HT1080 (cell line): ENCODE results near the gene SNX20. TPM values are rescaled to one million over a fixed set of nuclear protein-coding genes. Genes with fewer than 3 reads are reported as not detected.

Experiments
- DNase-seq: peaks from one replicate; pipeline ENCODE4 v3.0.0-alpha.2; 2015; ENCODE audit warnings: low read depth
- total RNA-seq: library from RNA; depleted of rRNA; stranded (reverse); fragments of >200 nt; shearing (Covaris generic); gene quantifications from 2 replicates; pipeline ENCODE4 v1.2.3, GENCODE V29; 2014

The SNX20 gene
- total RNA-seq, 1 experiment from 2014 or later = not detected

DNA sequence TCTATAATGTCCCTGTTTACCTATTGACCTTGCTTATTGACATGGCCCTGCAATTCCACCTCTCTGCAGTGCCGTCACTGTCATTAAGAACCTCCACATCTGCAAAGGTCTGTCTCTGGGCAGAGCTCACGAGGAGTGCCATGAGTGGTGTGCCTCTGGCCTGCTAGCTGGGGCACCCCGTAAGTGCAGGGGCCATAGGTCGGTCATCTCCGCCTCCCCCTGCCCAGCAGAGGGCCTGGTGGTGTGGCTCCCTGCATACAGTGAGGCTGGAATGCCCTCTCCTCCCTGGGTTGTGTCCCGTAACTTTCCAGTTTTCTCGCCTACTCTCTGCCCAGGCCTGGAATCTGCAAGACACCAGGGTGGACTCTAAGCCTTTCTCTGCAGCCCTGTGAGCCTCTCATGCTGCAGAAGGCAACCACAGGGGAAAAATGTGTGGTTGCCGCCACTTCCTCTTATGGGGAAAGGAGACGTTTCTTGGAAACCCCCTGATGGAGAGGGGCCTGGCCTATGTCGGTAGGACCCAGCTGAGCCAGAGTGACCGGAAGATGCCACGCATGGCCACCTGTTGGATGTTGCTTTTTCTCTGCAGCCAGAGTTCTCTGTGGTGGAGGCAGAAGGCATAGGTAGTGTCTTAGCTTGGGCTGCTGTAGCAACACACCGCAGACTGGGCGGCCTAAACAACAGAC lies 2.7 kb upstream of the SNX20 start:
- no peak for DNase-seq

DNA sequence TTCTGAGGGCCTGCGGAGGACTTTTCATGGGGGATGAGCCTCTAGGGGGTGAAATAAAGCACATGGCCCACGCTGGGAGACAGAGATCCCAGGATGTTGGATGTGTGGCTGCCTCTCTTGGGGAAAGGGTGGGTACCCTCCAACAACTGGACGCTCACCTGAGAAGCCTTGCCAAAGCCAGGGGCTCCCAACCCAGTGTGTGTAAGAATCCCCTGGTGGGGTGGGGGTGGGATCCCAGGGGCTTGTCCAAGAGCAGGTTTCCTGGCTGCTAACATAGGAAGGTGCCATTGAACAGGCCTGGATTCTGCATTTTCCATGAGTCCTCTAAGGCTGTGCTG lies 587 bp downstream of the SNX20 start:
- DNase-seq = no peak

DNA sequence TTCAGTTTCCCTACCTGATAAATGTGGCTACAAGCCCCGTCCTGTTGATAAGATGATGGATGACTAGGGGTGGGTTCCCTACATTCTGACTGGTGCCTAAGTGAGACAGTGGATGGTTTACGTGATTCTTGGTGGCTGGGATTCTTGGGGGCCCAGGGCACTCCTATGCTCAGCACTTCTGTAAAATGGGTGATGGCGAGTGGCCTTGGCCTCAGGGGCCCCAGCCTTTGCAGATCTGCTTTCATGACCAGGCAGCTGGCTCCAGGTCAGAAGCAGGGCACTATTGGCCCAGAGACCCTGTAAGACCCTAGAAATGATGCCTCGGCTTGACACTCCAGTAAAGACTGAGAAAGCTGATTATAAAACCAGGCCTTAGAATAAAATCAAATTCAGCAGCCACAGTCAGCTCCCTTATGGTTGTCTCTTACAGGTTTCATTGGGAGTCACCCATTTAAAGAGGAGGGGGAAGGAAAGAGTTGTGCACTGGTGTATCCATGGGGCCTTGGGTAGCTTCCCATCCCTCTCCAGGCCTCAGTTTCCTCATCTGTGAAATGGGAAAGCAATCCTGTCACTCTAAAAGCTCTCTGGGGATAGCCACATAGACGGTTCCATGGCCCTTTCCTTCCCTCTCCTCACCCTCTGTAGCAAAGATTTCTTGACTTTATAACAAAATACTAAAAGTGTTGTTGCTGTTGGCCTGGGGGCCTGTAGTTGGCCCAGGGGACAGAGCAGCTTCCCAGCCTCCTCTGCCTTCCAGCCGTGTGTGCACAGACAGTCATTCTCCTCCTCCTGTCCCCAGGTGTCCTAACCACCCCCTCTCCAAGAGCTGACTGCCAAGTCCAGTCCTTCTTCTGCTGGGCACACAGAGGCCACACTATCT lies 1.2 kb downstream of the SNX20 start:
- no peak for DNase-seq

DNA sequence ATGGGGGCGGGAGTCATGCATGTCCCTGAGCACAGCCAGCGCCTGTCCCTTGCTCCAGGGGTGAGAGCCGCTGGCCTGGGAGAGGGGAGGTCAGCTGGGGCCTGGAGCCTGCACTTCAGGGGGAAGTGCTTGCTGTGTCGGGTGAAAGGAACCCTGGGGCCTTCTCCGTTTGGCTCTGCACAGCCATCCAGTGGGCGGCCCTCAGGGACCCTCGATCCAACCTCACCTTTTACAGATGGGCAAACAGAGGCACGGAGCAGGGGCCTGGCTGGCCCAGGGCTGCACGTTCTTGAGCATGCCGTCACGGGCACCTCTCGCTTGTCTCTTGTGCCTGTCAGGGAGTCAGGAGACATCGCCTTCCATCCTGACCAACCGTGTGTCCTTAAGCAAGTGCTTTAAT lies 1.8 kb downstream of the SNX20 start:
- DNase-seq = no peak

DNA sequence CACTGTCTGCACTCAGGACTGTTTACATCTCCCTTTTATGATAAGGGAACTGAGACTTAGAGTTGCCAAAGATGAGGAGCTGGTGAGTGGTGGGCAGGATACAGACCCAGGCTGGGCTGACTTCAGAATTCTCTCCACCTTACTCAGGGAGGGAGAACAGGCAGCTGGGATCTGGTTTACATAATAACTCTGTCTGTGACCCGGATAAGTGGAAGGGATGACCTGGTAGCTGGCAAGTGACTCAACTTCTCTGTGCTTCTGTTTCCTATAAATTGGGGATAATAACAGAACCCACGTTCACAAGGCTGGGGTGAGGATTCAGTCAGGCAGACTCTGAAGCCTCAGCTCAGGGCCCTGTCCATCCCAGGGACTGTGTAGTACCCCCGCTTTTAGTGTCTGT lies 2.6 kb downstream of the SNX20 start:
- no peak for DNase-seq

DNA sequence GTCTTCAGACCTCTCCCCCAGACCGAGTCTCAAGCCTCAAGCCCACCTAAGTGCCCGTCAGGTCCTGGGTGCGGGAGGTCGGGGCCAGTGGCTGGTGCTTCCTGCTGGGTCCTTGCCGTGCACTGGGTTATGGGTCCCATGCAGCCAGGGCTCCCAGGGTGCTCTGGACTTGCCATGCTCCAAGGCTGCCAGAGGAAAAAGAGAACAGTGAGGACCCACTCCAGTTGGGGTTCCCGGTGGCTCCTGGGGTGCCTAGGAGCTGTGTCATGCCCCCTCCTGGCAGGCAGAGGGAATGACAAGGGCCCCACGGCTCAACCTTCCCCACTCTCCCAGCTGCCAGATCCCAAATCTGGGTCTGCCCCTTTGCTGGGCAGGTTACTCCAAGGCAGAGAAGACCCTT lies 3.8 kb downstream of the SNX20 start:
- DNase-seq = no peak

DNA sequence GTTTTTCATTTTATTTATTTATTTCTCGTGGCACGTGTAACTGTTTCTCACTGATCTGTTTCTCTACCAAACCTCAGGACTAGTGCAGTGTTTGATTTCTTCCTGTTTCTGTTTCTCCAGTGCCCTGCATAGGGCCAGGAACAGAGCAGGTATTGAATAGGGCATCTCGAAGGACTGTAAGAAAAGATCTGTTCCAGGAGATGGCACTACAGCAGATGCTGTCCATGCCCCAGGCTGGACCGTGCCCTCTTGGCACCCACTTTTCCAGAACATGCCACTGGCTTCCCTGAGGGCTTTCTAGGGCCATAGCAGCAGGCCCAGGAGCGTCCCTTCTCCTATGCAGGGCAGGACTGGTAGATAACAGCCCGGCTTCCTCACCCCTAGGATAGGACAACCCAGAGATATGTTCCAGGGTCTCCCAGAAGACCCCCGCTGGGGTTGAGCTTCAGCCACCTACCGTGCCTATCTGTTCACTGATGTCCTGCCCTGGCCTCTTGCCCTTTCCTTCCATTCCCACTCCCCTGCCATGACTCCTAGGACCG lies 4.4 kb downstream of the SNX20 start:
- DNase-seq = no peak

DNA sequence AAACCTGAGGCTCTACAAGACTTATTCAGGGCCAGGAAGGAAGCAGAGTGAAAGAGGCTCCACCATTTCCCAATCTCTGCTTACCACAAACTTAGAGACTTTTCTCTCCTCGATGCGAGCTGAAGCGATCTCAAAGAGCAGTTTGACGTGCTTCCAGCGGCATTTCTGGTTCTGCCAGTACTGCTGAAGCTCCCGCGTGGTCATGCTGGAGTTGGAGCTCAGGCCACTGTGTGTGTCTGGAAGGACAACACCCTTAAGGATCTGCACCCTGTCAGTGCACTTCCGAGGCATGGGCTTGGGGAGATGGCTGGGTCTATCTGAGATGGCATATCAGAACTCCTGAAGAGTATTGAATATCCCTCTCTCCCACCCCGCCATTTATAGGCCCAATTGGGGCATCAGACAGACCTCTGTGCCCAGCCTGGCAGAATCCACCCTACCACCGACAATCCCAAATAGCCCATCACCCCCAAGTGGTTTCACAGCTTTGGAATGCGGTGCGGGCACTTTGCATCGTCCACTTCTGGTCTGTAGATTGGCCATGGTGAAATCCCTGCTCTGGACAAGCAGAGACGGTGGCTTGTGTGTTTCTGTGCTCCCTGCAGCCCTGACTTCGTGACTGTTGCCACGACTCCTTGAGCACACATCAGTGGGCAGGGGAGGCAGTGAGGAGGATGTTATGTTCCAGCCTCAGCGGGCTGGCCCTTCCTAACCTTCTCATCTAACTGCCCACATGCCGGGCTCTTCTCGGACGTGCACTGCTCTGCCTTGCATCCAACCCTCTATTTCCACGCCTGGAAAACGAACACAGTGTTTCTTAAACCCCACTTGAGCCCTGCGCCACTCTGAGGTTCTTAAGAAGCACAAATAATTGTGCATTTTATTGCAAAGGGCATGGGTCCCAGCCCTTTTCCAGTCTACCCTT lies 5.2 kb downstream of the SNX20 start:
- no peak for DNase-seq

DNA sequence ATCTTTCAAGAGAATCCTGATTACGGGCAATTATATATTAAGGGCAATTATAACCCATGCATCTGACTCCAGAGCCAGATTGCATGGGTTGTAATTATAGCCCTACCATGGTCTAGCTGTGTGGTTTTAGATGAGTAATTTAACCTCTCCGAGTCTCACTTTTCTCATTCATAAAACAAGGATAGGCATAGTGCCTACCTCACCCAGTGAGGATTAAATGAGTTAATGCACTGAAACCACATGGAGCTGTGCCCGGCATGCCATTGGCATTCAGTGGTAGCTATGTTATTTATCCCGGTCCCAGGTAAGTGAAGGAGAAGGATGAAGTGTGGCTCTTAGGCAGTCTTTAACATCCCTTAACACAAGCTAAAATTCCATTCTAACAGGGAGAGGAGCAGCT lies 6.3 kb downstream of the SNX20 start:
- DNase-seq = no peak

DNA sequence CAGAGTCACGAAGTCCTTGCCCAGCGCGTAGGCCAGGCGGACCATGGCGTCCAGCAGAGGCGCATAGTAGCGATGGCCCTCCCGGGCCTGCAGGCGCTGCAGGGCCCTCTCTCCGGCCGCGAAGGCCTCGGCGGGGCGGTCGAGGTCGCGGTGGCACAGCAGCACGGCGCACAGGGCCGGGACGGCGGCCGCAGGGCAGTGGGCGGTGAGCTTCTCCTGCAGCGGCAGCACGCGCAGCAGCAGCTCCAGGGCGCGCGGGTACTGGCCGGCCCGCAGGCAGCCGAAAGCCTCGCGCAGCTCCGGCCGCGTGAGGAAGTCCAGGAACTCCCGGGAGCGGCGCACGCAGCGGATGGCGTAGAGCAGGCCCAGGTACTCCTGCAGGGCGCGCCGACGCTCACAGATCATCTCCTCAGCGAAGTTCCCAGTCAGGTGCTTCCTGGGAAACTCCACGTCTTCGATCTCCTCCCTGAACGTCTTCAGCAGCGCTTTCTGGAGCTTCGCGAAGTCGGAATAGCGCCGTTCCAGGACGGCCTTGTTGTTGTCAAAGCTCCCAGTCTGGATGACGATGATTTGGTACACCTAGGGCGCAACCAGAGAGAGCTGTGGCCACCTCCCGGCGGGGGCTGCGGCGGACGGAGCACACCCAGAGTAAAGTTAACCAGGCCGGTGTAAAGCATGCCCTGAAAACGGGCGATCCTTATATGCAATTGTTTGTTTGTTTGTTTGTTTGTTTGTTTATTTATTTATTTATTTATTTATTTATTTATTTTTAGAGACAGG lies 7.4 kb downstream of the SNX20 start:
- no peak for DNase-seq

DNA sequence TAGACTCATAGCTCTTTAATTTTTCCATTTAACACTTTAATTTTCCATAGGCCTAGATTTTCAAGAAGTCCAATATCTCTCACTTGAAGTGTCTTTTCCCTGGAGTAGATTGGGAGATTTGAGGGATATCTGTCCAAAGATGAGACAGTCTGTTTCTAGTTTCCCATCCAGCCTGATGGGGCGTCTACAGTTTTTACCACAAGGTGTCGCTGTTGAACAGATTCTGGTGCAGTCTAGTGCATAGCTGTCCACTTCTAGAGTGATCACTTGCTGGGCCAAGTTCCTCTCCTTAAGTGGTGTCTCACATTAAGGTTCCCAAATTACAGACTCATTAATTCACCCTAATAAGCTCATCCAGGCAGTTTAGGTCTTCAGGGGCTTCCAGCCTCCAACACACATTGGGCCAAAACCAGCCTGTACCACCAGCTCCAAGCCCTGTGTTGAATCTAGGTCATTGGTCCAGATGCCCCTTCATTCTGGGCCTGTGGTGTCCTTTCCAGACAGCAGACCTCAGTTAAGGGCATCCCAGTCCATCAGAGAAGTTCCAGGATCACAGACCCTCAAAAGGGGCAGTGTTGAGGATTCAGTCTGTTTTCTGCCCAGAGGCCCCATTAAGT lies 9.4 kb downstream of the SNX20 start:
- peak; percentile 35 for DNase-seq

DNA sequence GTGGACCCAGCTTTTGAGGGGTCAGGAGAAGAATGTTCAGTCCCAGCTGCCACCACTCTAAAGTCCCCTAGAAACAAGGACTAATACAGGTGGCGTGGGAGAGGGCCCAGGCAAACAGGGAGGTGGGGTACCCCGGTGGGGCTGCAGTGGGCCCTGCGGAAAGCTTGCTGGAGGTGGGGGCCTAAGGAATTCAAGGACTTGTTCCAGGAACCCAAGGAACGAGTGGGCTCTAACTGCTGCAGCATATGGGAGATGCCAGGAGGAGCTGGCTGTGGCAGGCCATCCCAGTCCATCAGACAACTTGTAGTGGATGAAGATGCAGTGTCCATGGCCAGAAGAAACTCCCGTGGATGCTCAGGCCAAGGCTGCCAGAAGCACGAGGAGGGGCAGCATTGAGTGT lies 10.6 kb downstream of the SNX20 start:
- no peak for DNase-seq

DNA sequence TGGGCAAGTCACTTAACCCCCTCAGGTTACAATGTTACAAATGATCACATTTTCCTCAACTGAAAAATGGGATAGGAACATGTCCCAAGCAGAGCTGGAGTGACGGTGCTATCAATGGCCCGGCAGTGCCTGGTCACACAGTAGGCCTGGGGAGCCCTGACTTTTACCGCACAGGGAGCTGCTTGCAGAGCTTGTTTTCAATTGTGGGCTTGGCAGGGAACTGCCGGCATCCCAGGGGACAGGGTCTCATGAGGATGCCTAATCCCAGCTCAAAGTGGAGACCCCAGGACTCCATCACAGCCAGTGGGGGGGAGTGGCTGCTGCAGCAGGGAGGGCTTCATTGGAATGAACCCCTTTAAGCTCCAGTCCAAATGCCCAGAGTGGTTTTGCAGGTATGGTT lies 11.4 kb downstream of the SNX20 start:
- DNase-seq = no peak

DNA sequence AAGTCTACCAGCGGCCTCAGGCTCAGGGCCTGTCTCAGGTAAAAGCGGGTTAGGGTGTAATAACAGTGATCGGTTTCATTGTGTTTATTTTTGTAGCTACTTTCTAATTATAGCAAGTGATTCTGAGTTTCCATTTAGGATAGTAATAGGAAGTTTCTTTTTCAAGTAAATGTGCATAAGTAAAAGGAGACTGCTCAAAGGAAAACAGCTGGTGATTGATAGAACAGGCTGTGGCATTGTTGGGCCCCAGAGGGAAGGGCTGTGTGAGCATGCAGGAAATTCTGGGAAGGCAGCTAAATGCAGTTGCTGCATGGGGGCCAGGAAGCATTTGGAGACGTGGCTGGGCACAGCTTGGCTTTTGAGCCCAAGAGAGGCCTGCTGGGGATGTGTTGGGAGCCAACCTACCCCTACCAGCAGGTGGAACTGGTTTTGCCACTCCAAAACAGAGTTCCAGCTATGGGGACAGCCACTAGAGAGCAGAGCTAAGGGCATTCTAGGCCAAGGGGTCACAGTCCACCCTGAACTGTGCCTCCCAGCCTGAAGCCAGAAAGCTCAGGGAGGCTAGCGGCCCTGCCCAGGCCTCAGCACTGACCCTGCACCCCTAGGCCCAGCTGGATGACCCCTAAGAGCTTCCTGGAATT lies 12.6 kb downstream of the SNX20 start:
- DNase-seq = no peak

DNA sequence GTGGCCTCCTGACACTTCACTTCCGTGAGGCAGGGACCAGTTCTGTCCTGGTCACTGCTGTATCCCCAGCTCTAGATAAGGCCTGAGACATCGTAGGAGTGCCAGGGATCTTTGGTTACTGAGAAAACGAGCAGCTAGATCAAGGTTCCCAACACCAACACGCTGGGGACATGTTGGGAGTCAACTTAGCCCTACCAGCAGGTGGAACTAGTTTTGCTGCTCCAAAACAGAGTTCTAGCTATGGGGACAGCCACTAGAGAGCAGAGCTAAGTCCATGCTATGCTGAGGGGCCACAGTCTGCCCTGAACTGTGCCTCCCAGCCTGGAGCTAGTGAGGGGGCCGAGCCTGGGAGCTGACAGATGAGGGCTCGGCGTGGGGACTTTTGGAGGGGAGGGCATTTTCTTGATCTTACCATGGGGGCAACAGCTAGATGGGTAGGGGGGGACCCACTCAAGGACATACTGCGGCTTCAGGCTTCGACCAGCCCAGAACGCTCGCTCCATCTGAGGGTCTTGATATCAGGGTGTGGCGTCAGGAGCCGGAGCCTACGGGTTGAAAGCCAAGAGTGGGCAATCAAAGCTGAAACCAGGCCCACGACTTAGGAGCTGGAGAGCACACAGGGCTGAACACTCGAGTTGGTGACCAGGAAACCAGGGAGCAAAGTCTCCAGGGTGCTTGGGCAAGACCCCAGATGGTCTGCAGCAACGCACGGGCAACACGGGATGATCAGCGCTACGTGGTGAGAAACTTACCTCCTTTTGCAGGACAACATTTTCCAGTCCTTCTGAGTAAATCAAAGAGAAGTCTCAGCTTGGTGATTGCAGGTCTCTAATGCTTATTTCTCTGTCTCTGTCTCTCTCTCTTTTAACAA lies 13.4 kb downstream of the SNX20 start:
- DNase-seq = no peak

DNA sequence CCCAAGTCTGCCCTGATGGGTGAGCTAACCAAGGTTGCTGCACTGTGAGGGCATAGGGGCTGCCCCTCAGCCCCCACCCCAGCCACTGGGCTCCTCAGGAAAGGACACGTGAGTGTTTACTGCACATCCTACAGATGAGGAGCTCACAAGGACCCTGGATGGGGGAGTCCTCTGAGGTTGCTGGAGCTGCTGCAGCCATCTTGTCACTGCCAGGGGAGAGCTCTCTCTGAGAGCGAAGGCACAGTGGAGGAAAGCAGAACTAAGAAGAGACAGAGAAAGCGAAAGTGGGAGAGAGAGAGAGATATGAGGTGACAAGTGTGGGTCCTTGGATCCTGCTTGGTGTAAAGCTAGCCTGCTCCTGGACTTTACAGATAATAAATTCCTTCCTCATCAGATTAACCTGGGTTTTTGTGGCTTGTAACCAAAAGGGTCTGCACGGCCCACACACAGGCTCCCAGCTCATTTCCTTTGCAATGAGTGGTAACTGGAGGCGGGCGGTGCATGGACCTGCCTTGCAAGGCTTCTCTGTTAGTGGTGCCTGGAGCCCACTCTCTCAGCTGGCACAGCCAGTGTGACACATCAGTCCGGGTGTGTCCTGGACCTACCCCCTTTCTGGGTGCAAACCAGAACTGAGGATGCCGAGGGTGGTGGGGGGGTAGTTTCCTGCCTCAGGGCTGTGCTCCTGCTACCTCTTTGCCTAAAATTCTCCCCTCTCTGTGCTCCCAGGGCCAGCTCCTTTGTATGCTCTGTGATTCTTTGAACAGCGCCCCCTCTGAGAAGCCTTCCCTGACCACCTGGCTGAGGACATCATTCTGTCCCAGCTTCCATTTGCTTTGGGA lies 14.2 kb downstream of the SNX20 start:
- DNase-seq = no peak

DNA sequence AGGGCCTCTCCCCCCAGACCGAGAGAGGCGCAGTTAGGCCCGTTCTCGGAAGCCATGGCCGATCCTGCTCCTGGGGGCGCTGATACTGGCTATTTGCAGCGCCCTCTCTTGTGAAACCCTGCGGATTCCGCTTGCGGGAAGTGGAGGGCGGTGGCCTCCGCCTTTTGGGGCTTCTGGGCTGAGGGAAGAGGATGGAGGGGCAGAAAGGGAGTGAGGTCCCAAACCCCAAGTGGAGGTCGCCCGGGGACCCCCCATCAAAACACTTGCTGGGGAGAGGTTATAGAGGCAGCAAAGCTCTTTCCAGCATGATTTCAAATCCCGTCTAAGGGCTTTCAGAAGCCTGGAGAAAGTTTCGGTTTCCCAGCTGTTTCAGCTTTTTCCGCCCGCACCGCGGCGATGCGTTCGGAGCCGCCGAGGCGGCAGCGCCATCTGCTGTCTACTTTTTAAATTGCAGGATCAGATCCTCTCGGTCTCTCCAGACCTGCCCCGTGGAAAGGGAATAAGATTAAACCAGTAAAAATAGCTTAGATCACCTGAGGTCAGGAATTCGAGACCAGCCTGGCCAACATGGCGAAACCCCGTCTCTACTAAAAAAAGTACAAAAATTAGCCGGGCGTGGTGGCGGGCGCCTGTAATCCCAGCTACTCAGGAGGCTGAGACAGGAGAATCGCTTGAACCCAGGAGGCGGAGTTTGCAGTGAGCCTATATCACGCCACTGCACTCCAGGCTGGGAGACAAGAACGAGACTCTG lies 15.8 kb downstream of the SNX20 start:
- DNase-seq = peak; percentile 63
